GM19468 (cell line): ENCODE data around the gene PROP1.
"Not testable (repeated sequence)": the region's sequence is repeated elsewhere in the genome, so short reads cannot be mapped to it uniquely, and the experiment has no call there.

Experiments
- ATAC-seq: cut with Tn5 transposase; IDR thresholded peaks from one replicate; pipeline ENCODE4 v1.9.1; 2021; ENCODE audit warnings: mild to moderate bottlenecking, moderate library complexity, moderate number of reproducible peaks; ENCODE audit not compliant: unreplicated experiment; ENCODE audit errors: extremely low read depth

The PROP1 gene

DNA sequence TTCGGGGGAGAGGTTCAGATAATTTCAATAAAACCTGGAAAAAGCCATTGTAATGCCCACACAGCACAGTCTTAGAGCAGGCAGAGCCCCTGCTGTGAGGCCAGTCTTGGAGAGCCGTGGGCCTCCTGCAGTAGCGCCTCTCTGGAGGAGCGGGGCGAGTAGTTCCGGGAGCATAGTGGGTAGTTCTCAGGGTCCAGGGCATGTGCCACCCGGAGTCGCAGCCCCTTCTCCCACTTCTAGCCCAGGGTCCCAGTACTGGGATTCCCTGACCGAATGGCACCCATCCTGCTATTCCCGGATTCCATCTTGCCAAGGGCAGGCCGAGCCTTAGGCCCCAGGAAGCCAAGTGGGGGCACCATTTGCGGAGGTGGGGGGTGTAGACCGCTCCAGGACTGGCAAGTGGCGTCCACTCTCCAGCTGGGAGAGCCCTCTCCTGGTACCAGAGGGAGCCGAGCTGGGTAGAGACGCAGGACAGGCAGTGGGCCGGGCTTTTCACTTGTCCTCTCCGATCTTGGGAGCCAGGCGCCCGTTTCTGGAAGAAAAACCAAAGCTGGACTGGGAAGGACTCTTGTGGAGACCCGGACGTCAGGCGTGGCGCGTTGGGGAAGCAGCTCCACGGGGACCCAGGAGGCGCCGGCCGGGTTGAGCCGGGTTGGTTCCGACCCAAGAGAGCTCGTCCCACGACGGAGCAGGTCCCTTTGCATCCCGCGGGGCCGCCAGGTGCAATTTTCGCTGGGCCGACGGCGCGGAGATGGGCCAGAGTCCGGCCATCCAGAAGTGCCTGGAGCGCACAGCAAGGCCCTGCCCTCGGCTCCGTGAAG, 12.1 kb downstream of the PROP1 start:
- ATAC-seq: no peak

DNA sequence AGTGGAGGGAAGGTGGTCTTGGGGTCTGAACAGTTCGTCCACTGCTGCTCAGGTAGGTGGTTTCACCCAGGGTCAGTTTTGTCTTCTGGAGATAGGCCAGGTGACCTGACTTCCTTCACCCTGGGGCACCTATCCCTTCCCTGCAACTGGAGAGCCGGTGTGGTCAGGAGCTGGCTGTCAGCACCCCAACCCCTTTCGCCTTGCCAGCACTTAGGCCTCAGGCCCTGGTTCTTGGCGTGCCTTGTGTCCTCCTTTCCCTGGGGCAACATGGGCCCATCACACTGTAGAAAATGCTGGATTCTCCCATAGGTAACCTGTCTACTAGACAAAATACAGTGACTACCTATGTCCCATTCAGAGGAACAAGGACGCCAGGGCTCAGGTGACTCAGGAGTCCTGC, 13.1 kb downstream of the PROP1 start:
- no peak for ATAC-seq

DNA sequence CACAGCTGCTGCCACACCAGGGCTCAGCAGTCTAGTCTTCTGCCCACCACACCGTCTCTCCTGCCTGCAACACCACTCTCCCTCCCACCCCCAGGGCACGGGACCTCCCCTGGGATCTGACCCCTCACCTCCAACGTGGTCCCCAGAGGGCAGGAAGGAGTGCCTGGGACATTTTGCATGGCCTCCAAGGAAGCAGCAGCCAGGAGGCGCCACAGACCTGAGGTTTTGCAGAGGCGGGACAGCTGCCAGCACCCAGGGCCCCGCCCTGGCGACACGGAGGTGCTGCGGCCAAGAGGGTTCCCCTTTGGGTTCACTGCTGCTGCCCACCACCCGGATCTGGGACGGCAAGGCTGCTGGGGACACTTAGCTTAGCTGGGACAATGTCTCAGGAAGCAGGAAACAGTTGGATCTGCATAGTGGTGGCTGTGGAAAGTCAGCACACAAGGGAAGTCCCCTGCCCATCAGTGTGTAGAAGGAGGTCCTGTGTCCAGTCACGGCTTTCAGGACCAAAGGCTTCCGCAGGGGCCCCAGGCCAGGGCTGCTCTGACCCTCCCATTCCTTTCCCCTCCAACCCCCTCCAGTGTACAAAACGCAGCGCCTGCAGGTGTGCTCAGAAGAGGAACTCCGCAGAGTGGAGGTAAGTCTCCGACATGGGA, 13.8 kb downstream of the PROP1 start:
- no peak for ATAC-seq

DNA sequence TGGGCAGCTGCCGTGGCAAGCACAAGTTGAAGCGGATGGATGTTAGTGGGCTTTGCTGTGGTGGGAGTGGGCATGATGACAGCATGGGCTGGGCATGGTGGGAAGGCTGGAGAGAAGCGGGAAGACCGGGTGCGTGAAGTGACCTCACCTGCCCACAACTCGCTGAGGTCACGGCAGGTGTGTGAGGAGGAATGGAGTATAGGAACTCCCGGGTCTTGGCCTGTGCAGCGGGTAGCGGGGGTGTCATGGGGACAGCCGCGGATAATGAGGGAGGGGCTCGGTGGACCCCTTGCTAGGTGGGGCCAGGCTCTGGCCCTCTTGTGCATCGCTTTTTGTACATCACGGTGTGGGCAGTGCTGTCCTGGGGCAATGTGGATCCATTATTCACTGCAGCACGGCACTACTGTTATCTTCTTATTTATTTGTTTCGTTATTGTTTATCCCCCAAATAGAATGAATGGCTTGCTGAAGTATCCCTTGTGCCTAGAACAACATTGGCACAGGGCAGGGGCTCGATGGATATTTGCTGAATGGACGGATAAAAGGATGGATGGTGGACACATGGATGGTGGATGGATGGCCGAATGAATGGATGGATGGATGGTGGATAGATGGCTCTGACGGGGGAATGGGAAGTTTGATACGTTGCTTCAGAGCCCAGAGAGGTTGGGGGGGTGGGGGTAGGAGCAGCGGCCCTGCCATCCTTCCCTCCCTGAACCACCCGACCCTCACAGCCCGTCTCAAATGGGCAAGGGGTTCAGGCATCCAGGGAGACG, 14.6 kb downstream of the PROP1 start:
- ATAC-seq: no peak

DNA sequence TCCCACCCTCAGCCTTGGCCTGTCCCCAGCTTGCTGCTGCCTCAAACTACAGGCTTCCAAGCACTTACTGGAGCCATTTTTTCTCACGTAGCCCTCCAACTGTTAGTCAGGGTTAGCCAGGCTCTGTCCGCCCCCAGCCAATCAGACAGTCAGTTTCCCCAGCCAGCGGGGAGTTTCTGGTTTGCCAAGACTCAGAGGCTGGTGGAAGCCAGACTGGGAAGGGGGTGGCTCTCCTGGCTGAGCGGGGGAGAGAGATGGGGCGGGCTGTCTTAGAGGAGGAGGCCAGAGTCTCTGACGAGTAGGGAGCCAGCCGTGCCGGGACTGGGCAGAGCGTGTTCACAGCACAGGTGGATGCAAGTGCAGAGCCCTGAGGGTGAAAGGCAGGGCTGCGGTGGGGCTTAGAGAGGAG, 15.3 kb downstream of the PROP1 start:
- no peak for ATAC-seq

DNA sequence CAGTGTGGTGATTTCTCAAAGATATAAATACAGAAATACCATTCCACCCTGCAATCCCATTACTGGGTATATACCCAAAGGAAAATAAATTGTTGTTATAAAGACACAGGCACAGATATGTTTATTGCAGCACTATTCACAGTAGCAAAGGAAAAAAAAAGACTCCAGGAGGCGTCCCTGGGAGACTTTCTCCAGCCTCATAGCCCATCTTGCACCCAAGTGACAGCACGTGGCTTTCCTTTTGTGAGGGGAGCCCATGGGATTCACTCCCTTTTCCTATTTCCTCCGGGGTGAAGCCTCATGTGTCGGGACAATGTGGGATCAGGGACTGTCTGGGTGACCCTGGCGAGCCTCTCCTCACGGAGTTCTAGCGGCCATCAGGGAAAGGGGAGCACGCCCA, 18.4 kb downstream of the PROP1 start:
- ATAC-seq: not testable (repeated sequence)

DNA sequence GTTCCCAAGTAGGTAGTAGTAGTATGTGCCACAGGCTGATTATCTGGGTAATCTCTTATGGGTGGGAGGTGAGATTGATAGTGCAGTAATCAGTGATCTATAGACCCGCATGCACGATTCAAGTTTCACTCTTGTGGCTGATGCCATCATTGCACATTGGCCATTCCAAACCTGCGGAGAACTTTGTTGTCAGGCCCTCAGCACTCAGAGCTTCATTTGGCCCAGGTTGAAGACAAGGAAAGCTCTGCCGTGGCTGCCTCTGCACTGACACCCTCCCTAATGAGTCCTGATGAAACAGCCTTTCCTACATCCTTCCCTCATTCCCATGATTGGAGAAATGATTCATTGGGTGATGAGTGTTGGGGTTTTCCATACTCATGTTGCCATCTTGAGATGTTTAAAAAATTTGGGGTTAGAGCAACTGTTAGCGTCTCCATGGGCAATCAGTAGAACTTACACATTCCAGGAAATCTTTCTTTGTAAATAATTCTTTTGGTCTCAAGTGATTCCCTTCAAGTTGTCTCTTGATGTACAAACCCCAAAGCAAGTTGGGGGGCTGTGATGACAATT, 22.9 kb downstream of the PROP1 start:
- ATAC-seq: no peak

DNA sequence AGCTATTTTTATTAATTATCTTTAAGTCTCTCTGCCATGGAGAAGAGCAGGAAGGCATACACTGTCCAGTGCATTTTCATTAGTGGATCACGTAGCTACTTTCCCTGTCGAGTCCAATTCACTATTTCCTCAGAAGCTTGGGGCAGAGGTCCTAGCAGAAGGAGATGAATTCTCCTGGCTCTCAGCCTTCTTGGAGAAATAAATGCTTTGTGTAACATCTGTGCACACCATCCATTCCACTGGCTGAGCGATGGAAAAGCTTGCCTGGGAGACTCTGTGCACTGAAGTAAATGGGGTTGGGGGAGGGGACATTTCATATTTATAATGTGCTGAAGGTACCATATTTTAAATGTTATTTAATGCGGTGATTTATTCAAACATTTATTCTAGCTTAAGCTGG, 23.4 kb downstream of the PROP1 start:
- ATAC-seq: no peak

DNA sequence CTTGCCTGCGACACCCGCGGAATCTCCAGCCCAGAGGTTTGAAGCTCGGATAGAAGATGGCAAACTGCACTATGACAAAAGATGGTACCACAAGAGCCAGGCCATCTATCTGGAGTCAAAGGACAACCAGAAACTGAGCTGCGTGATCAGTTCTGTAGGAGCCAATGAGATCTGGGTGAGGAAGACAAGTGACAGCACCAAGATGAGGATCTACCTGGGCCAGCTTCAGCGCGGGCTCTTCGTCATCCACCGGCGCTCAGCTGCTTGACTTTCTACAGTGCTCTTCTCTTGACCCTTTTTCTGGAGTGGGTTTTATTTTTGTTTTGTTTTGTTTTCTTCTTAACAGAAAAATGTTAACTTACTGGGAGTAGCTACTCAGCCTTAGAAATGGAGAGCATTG, 24.0 kb downstream of the PROP1 start:
- not testable (repeated sequence) for ATAC-seq

DNA sequence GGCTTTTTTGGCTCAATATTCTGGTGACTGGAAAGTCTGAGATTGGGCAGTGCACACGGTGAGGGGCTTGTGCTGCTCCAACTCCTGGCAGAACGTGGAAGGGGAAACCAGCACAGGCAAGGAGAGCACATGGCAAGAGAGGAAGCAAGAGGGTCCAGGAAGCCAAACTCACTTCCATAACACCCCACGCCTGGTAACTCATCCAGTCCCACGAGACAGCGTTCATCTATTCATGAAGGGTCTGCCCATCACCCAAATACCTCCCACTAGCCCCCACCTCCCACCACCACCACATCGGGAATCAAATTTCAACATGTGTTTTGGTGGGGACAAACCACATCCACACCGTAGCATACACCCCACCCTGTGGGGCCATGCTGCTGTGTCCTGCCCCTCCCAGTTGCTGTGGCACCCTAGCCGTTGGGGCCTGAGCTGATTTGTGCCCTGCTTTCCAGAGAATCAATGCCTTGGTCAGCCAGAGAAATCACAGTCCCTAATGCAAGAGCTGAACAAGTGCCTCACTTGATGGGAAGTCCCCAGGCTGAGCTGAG, 27.3 kb downstream of the PROP1 start:
- ATAC-seq: no peak

DNA sequence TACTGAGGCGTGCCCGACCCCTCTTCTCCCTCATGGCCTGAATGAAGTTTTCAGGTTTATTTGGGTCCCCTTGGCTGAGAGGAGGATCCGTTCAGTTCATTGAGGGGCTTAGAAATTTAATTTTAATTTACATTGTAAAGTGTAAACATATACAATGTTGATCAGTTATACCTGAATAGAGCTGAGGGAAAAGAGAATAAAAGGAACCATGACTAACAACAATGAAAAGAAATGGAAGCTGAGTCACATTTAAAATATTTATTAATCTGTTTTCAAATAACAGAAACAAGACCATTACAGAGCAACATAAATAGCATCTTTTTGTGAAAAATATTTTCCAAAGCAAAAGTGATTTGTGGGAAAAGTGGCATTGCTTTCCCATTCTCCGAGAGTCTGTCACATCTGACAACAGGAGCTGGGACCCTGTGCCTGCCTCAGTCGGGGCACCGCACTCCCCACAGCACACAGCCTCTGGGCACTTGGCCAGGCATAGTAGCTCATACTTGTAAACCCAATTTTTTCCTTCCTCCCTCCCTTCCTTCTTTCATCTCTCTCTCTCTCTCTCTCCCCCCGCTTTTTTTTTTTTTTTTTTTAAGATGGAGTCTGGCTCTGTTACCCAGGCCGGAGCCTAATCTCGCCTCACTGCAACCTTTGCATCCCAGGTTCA, 28.7 kb downstream of the PROP1 start:
- no peak for ATAC-seq

DNA sequence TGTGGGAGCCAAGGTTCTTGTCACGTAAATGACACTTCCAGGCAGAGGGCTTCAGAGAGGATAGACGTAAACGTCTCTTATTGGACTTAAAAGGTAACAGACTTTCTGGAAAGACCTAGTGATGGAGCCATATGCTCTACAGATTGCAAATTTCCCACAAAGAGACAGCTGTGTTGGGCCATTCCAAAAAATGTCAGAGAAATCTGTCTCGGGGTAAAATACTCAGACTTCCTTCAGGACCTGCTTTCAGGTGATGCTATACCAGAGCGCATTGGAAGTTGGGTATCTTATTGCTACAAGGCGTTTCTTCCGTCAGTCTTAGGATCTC, 29.2 kb downstream of the PROP1 start:
- ATAC-seq: no peak

DNA sequence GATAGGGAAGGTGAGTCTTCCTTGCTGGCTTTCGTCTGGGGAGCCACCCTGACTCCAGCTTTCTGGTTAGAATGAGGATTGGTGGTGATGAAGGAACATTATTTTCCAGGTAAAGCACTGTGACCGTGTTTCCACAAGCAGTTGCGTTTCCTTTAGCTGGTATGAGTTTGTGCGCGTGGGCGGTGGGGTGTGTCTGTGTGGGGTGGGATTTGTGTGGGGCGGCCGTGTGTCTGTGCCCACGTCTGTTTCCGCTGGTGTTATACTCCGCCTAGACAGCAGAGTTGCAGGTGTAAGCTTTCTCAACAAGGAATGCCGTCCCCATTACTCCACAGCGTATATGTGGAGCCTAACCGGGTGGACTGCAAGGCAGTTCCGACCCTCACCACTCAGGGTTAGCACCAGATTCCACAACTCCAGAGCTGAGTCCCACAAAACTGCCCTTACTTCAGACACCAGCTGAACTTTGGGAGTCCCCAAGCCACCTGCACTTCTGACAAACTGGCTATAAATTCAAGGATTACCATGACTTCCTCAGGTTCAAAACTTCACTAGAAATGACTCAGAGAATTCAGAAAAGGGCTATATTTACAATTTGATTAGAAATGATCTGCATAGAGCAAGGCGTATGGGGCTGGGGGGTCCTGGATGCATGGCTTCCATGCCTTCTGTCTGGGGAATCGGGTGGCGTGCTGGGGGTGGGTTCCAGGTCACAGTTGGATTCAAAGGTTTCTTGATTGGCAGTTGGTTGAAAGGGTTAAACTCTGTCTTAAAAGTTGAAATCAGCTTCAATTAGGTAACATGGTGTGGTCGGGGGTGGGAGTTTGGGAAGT, 29.8 kb downstream of the PROP1 start:
- ATAC-seq: no peak

DNA sequence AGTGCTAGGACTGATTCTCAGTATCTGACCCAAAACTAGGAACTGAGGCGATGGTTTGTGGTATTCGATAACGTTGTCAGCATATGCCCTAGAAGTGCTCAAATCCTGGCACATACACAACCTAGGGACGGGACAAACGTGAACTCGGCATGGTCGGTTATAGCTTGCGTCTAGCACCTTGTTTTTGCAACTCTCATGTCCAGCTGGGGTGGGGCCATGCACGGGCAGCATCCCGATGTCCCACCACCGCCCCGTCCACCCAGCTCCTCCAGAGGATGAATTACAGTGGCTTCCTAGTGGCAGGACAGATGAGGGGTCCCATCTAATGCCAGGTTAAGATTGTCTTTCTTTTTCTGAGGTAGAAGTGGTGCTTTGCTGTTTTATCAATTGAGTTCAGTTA, 31.6 kb downstream of the PROP1 start:
- ATAC-seq: no peak

DNA sequence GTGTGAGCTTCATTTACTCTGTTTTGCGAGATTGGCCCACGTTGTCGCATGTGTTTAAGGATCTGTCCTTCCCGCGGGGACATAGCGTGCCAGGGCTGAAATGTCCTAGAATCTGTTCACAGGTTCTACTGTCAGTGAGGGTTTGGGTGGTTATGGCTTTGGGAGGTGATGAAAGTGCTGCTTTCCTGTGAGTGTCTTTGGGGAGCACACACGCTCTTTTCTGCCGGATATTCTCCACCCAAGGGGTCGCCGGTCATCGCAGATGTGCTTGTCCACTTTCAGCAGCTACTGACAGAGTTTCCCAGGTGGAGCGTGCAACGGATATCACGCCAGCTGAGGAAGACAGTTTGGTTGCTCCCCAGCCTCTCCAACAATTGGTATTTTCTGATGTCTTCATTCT, 32.1 kb downstream of the PROP1 start:
- no peak for ATAC-seq

DNA sequence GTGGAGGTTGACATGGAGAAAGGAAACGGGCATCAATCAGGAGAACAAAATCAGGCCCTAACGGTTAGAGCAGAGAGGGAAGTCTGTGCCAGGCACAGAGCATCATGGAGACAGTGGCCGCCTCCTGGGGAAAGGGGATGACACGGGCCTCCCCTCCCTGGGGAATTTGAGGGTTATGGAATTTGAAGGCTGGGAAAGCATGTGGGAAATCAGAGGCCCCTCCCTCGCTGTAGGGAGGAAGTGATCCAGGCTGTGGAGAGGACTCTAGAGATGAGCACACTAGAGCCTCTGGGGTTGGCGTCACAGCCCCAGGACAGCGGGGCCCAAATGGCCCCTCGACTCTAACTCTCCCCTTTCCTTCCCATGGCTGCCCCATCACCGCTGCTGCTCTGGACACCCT, 36.7 kb downstream of the PROP1 start:
- no peak for ATAC-seq

DNA sequence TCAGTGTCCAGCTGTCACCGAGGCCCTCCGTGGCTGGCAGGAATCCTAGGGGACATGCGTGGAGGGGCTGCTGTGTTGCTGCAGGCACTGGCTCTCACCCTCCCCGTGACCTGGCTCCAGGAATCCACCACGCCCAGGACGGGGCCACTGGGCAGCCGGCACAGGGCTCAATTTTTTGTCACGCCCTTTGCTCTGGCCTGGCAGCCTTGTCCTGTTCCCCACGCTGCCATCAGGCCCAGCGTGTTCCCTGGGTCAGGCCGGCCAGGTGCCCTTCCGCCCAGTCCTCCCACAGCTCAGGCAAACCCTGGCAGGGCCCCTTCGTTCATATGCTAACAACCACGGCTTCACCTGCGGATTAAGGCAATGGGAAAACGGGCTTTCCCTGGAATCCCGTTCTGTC, 37.3 kb downstream of the PROP1 start:
- ATAC-seq: no peak

DNA sequence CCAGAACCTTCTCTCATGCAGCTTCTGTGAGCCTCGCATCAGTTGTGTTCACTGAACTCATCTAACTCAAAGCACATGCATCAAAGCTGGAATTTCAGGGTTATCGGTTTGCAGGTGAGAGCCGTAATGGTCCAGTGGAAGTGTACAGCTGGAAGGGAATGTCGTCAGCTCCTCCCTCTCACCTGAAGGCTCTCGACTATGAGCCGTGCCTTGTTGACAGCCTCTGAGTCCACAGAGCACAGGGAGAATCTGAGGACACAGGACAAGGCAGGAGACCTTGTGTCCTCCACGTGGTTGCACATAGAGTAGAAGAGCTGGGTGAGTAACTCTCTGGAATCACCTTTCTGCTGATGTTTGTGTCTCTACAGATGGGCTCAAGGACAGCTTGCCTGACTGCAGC, 38.8 kb downstream of the PROP1 start:
- no peak for ATAC-seq

DNA sequence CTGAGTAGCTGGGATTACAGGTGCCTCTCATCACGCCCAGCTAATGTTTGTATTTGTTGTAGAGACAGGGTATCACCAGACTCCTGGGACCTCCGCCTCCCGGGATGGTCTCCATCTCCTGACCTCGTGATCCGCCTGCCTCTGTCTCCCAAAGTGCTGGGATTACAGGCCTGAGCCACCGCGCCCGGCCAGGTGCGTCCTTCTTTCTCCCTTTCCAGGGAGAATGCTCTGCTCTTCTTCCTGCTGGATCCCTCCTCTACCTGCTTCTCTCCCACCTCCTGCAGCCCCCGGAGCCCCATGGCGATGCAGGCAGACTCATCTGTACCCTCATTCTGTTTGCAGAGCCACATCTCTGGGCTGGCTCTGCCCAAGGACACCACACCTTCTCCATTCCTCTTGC, 42.9 kb downstream of the PROP1 start:
- not testable (repeated sequence) for ATAC-seq
